ENCODE measurements around the gene PHEX.

The PHEX gene

DNA sequence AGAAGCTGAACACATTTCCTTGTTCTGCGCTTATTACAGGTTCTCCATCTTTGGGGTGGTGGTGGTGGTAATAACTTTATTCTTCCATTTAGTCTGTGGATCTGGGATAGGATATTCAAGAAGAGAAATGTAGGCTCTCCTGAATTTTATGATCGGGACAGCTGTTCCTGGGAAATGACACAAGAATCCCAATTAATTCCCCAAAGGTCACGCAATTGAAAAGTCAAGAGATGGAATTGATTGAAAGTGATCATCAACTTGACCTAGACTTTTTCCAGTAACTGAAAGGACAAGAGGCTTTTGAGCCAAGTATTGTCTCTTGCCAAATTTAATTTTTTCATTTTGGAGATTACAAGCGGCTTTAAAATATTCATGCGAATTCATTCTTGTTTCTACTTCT is 141.8 kb downstream of the PHEX start:
- H3K9me3 ChIP-seq (ENCODE audit: insufficient read depth, low read length), result no peaks in the 10 kb centered on the region

GRCh38 chrX:22177950-22178515 is 145.9 kb downstream of the PHEX start:
- Histone ChIP-seq H3K27me3 (ENCODE audit: low read length) (no peaks in the 10 kb centered on the region), H3K9ac (ENCODE audit: low read length) (no peak overlapping the region), H3K4me2 (ENCODE audit: low read depth, low read length, poor library complexity, severe bottlenecking) (no peak overlapping the region), H3K79me2 (ENCODE audit: insufficient read depth, low read length) (no peaks in the 10 kb centered on the region), H3F3A (ENCODE audit: insufficient read depth) (no peaks in the 10 kb centered on the region), H3K36me3 (ENCODE audit: low read length) (no peaks in the 10 kb centered on the region), H2AFZ (ENCODE audit: low read depth, low read length, severe bottlenecking) (no peak overlapping the region), H3K27ac (ENCODE audit: low read depth, low read length) (no peak overlapping the region), H3K9me3 (ENCODE audit: insufficient read depth, low read length) (no peaks in the 10 kb centered on the region), H4K20me1 (ENCODE audit: low read depth, low read length) (no peaks in the 10 kb centered on the region), H3K4me3 (ENCODE audit: insufficient read depth, low read length, poor library complexity, severe bottlenecking) (no peak overlapping the region), H3K9me2 (replicated peaks; ENCODE audit: insufficient read depth, low read length) (no peaks in the 10 kb centered on the region)
- TF ChIP-seq, protein P1, sequence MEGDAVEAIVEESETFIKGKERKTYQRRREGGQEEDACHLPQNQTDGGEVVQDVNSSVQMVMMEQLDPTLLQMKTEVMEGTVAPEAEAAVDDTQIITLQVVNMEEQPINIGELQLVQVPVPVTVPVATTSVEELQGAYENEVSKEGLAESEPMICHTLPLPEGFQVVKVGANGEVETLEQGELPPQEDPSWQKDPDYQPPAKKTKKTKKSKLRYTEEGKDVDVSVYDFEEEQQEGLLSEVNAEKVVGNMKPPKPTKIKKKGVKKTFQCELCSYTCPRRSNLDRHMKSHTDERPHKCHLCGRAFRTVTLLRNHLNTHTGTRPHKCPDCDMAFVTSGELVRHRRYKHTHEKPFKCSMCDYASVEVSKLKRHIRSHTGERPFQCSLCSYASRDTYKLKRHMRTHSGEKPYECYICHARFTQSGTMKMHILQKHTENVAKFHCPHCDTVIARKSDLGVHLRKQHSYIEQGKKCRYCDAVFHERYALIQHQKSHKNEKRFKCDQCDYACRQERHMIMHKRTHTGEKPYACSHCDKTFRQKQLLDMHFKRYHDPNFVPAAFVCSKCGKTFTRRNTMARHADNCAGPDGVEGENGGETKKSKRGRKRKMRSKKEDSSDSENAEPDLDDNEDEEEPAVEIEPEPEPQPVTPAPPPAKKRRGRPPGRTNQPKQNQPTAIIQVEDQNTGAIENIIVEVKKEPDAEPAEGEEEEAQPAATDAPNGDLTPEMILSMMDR (IDR thresholded peaks at IDR 0.05; ENCODE audit: insufficient read depth, low read length, poor library complexity, severe bottlenecking), result no peak
- no peak for TF ChIP-seq EZH2phosphoT487 (conservative IDR thresholded peaks at IDR 0.05; ENCODE audit: low read length)

More for the DNA sequence above, 141.8 kb downstream of the PHEX start:
- Histone ChIP-seq H3K4me3 (ENCODE audit: insufficient read depth, low read length, poor library complexity, severe bottlenecking) (no peak overlapping the region), H3K36me3 (ENCODE audit: low read length) (no peaks in the 10 kb centered on the region), H3K27ac (ENCODE audit: low read depth, low read length) (no peak overlapping the region), H3K9me2 (replicated peaks; ENCODE audit: insufficient read depth, low read length) (no peaks in the 10 kb centered on the region), H3K79me2 (ENCODE audit: insufficient read depth, low read length) (no peaks in the 10 kb centered on the region), H2AFZ (ENCODE audit: low read depth, low read length, severe bottlenecking) (no peak overlapping the region), H3K27me3 (ENCODE audit: low read length) (no peaks in the 10 kb centered on the region), H3K9ac (ENCODE audit: low read length) (no peak overlapping the region), H4K20me1 (ENCODE audit: low read depth, low read length) (no peaks in the 10 kb centered on the region), H3F3A (ENCODE audit: insufficient read depth) (no peaks in the 10 kb centered on the region), H3K4me2 (ENCODE audit: low read depth, low read length, poor library complexity, severe bottlenecking) (no peak overlapping the region)
- TF ChIP-seq, protein P1 (IDR thresholded peaks at IDR 0.05; ENCODE audit: insufficient read depth, low read length, poor library complexity, severe bottlenecking), result no peak
- no peak for TF ChIP-seq EZH2phosphoT487 (conservative IDR thresholded peaks at IDR 0.05; ENCODE audit: low read length)

DNA sequence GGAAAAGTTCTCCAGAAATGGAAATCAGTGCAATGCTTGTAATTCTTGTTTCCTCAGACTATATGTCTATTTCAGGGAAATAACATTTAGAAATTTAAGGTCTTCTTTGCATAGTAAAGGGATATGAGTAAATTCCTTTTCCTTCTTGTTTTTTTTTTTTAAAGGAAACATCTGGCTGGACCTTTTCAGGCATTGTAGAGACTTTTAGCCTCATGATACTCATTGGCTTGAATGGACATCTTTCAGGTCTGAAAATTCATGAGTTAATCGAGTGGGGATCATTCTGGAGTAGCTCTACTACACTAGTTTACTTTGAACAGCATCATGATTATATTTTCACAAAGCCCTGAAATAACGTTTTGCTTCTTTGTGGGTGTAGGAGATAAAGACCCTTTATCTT is 152.0 kb downstream of the PHEX start:
- H3K27me3 ChIP-seq (ENCODE audit: low read length), result no peaks in the 10 kb centered on the region
- no peak for TF ChIP-seq EZH2phosphoT487 (conservative IDR thresholded peaks at IDR 0.05; ENCODE audit: low read length)
- TF ChIP-seq, protein P1 (IDR thresholded peaks at IDR 0.05; ENCODE audit: insufficient read depth, low read length, poor library complexity, severe bottlenecking), result no peak
- no peaks in the 10 kb centered on the region for H3F3A ChIP-seq (ENCODE audit: insufficient read depth)
- no peaks in the 10 kb centered on the region for H3K9me2 ChIP-seq (replicated peaks; ENCODE audit: insufficient read depth, low read length)
- H3K4me3 ChIP-seq (ENCODE audit: insufficient read depth, low read length, poor library complexity, severe bottlenecking), result no peak overlapping the region
- no peak overlapping the region for H3K4me2 ChIP-seq (ENCODE audit: low read depth, low read length, poor library complexity, severe bottlenecking)
- H3K27ac ChIP-seq (ENCODE audit: low read depth, low read length), result no peak overlapping the region
- H3K79me2 ChIP-seq (ENCODE audit: insufficient read depth, low read length), result no peaks in the 10 kb centered on the region
- H3K9me3 ChIP-seq (ENCODE audit: insufficient read depth, low read length), result no peaks in the 10 kb centered on the region
- H3K36me3 ChIP-seq (ENCODE audit: low read length), result no peaks in the 10 kb centered on the region
- no peak overlapping the region for H3K9ac ChIP-seq (ENCODE audit: low read length)
- H2AFZ ChIP-seq (ENCODE audit: low read depth, low read length, severe bottlenecking), result no peak overlapping the region
- H4K20me1 ChIP-seq (ENCODE audit: low read depth, low read length), result no peaks in the 10 kb centered on the region
